IMR-90 (cell line): ENCODE data around the gene CHIT1. TPM values are rescaled to one million over a fixed set of nuclear protein-coding genes. Genes with fewer than 3 reads are reported as not detected.

Experiments used
- ATAC-seq: fragments of 200-7000 bp; cut with Tn5 transposase; 2 replicates; pipeline ENCODE4 v1.9.1; 2020; ENCODE audit warnings: low read depth, mild to moderate bottlenecking, moderate library complexity
- BruUV-seq: library from RNA; stranded (reverse); fragments of 400-500 nt; replicated peaks from 2 replicates; lab custom pipeline; 2021; lab: Mats Ljungman, UMichigan
- CTCF ChIA-PET: fragments of 300-600 bp; formaldehyde crosslinking; extraction: SDS; loops from one replicate; lab custom pipeline; 2021; ENCODE audit warnings: antibody characterized with exemption; lab: Yijun Ruan, JAX
- POLR2A ChIA-PET: fragments of 300-600 bp; sonication (Branson Sonifier 250); formaldehyde crosslinking; loops from one replicate; lab custom pipeline; 2022; ENCODE audit warnings: antibody characterized with exemption; ENCODE audit not compliant: unreplicated experiment; lab: Charles Lee
- DNase-seq: peaks from one replicate; pipeline ENCODE4 v3.0.0; 2013
- H2AFZ ChIP-seq: replicated peaks from 2 replicates; pipeline ENCODE3; 2013; ENCODE audit warnings: low read length, mild to moderate bottlenecking; ENCODE audit not compliant: poor library complexity
- H2AK5ac ChIP-seq: 2 replicates; pipeline ENCODE4 v1.6.1; 2013; ENCODE audit warnings: low read depth, low read length, inconsistent platforms
- H2AK9ac ChIP-seq: replicated peaks from 2 replicates; pipeline ENCODE3; 2013; ENCODE audit warnings: mild to moderate bottlenecking, low read depth, low read length, moderate library complexity; ENCODE audit not compliant: poor library complexity
- H2BK120ac ChIP-seq: 2 replicates; pipeline ENCODE4 v1.6.1; 2013; ENCODE audit warnings: low read depth, low read length, inconsistent platforms
- H2BK15ac ChIP-seq: 3 replicates; pipeline ENCODE4 v1.6.1; 2013; ENCODE audit warnings: low read depth, low read length, inconsistent platforms
- H2BK20ac ChIP-seq: 2 replicates; pipeline ENCODE4 v1.6.1; 2013; ENCODE audit warnings: low read depth, mild to moderate bottlenecking, inconsistent platforms, low read length, moderate library complexity
- H2BK5ac ChIP-seq: 2 replicates; pipeline ENCODE4 v1.6.1; 2013; ENCODE audit warnings: mild to moderate bottlenecking, low read depth, low read length, inconsistent platforms; ENCODE audit not compliant: poor library complexity, severe bottlenecking
- H3K14ac ChIP-seq: replicated peaks from 2 replicates; pipeline ENCODE4 v1.6.1; 2013; ENCODE audit warnings: low read depth, low read length, inconsistent platforms
- H3K18ac ChIP-seq: 2 replicates; pipeline ENCODE4 v1.6.1; 2013; ENCODE audit warnings: low read depth, low read length, control low read depth
- H3K23ac ChIP-seq: 2 replicates; pipeline ENCODE4 v1.6.1; 2013; ENCODE audit warnings: low read depth, low read length, inconsistent platforms
- H3K27ac ChIP-seq: 2 replicates; pipeline ENCODE4 v1.5.1; 2013; ENCODE audit warnings: mild to moderate bottlenecking, control low read depth, low read length; ENCODE audit not compliant: insufficient read depth
- H3K27me3 ChIP-seq: 2 replicates; pipeline ENCODE4 v1.6.1; 2013; ENCODE audit warnings: low read length; ENCODE audit not compliant: control insufficient read depth, insufficient read depth
- H3K36me3 ChIP-seq: 2 replicates; pipeline ENCODE4 v1.6.1; 2013; ENCODE audit warnings: low read length, mixed read lengths; ENCODE audit not compliant: control insufficient read depth, insufficient read depth
- H3K4ac ChIP-seq: 2 replicates; pipeline ENCODE4 v1.6.1; 2013; ENCODE audit warnings: low read depth, low read length, inconsistent platforms
- H3K4me1 ChIP-seq: 2 replicates; pipeline ENCODE4 v1.6.1; 2013; ENCODE audit warnings: low read length, mixed read lengths; ENCODE audit not compliant: control insufficient read depth, insufficient read depth
- H3K4me2 ChIP-seq: 2 replicates; pipeline ENCODE4 v1.6.1; 2013; ENCODE audit warnings: low read depth, mild to moderate bottlenecking, control low read depth, low read length, moderate library complexity
- H3K4me3 ChIP-seq: 2 replicates; pipeline ENCODE4 v1.5.1; 2013; ENCODE audit warnings: low read depth, mild to moderate bottlenecking, control low read depth, low read length, moderate library complexity; ENCODE audit not compliant: insufficient read depth
- H3K56ac ChIP-seq: 2 replicates; pipeline ENCODE4 v1.6.1; 2013; ENCODE audit warnings: low read length, inconsistent platforms; ENCODE audit not compliant: insufficient read depth; ENCODE audit errors: extremely low read depth
- H3K79me1 ChIP-seq, 2 experiments: 2 replicates each; pipeline ENCODE4 v1.6.1; 2013; ENCODE audit warnings: low read length in 2 of 2, inconsistent platforms in 1 of 2, low read depth in 1 of 2
- H3K9ac ChIP-seq: 2 replicates; pipeline ENCODE4 v1.6.1; 2013; ENCODE audit warnings: low read depth, low read length, control low read depth
- H3K9me1 ChIP-seq: 2 replicates; pipeline ENCODE4 v1.6.1; 2013; ENCODE audit warnings: low read length, inconsistent platforms; ENCODE audit not compliant: insufficient read depth
- H3K9me3 ChIP-seq: 2 replicates; pipeline ENCODE4 v1.6.1; 2013; ENCODE audit warnings: low read length; ENCODE audit not compliant: control insufficient read depth, insufficient read depth
- H4K20me1 ChIP-seq: 2 replicates; pipeline ENCODE4 v1.6.1; 2013; ENCODE audit warnings: low read length, inconsistent platforms; ENCODE audit not compliant: insufficient read depth
- H4K5ac ChIP-seq: 2 replicates; pipeline ENCODE4 v1.6.1; 2013; ENCODE audit warnings: mild to moderate bottlenecking, low read depth, low read length, control low read depth
- H4K8ac ChIP-seq, 2 experiments: 2 replicates each; pipeline ENCODE4 v1.6.1; 2013; ENCODE audit warnings: low read depth in 2 of 2, low read length in 2 of 2, control low read depth in 1 of 2, inconsistent platforms in 1 of 2
- H4K91ac ChIP-seq: 2 replicates; pipeline ENCODE4 v1.6.1; 2013; ENCODE audit warnings: low read depth, low read length, inconsistent platforms; ENCODE audit not compliant: insufficient read depth
- BHLHE40 ChIP-seq: fragments of 150-350 bp; IDR thresholded peaks from 2 replicates; pipeline ENCODE4 v1.6.1; 2016; ENCODE audit warnings: mild to moderate bottlenecking, low read depth, low read length
- CEBPB ChIP-seq: IDR thresholded peaks from 2 replicates; pipeline ENCODE4 v1.6.1; 2012; ENCODE audit warnings: low read depth, low read length, improper control_type of control experiment
- CTCF ChIP-seq: conservative IDR thresholded peaks from 2 replicates; pipeline ENCODE4 v1.5.1; 2012; ENCODE audit warnings: mild to moderate bottlenecking, low read depth, low read length, improper control_type of control experiment
- FOS ChIP-seq: fragments of 150-350 bp; IDR thresholded peaks from 2 replicates; pipeline ENCODE4 v1.6.1; 2016; ENCODE audit warnings: low read depth, low read length
- MAFK ChIP-seq: IDR thresholded peaks from 2 replicates; pipeline ENCODE4 v1.6.1; 2012; ENCODE audit warnings: low read depth, low read length, improper control_type of control experiment
- POLR2A ChIP-seq: IDR thresholded peaks from 2 replicates; pipeline ENCODE4 v1.6.1; 2012; ENCODE audit warnings: mild to moderate bottlenecking, low read depth, low read length
- RFX5 ChIP-seq: IDR thresholded peaks from 2 replicates; pipeline ENCODE4 v1.8.0; 2012; ENCODE audit warnings: low read depth, mild to moderate bottlenecking, low read length, moderate library complexity
- SMC3 ChIP-seq: fragments of 150-350 bp; IDR thresholded peaks from 2 replicates; pipeline ENCODE4 v1.6.1; 2016; ENCODE audit warnings: low read depth, mild to moderate bottlenecking, antibody characterized with exemption, low read length, moderate library complexity
- USF2 ChIP-seq: fragments of 150-350 bp; IDR thresholded peaks from 2 replicates; pipeline ENCODE4 v1.6.1; 2017; ENCODE audit warnings: mild to moderate bottlenecking, antibody characterized with exemption, low read length, low read depth
- WGBS, 2 experiments: methylation state at CpG; one replicate each; pipeline versions ENCODE4 v1.1.5 to v1.1.7; 2013; ENCODE audit warnings: missing lambda C conversion rate in 2 of 2; ENCODE audit not compliant: insufficient read length in 1 of 2; ENCODE audit errors: extremely low coverage in 2 of 2; 5-methylcytosine and 5-hydroxymethylcytosine counted together
- dilution Hi-C: fragments of 300-500 bp; cut with HindIII; formaldehyde crosslinking; loops from one replicate; pipeline ENCODE4 v1.14.3; 2018; ENCODE audit warnings: low sequenced_read_pairs; ENCODE audit not compliant: unreplicated experiment
- in situ Hi-C: fragments of 300-500 bp; cut with MboI; formaldehyde crosslinking; loops from 3 replicates; pipeline ENCODE4 v1.14.3; 2019; ENCODE audit warnings: low sequenced_read_pairs, inconsistent platforms, mixed read lengths
- intact Hi-C: fragments of 100-400 bp; cut with micrococcal nuclease; formaldehyde crosslinking; loops from 2 replicates; pipeline ENCODE4 v1.10.0; 2022
- polyA plus RNA-seq, 3 experiments: library from polyadenylated mRNA; depleted of rRNA; stranded (reverse); fragments of >200 nt; gene quantifications; 2 replicates each; pipeline ENCODE4 v1.2.3, GENCODE V29; 2012; ENCODE audit warnings: low replicate concordance in 1 of 3
- total RNA-seq: library from RNA; depleted of rRNA; stranded (reverse); fragments of >200 nt; gene quantifications from 2 replicates; pipeline ENCODE4 v1.2.3, GENCODE V29; 2012

Gene CHIT1
- total and polyA plus RNA-seq, 2 of the 4 experiments (the other 2 are of a cell fraction) = not detected

GRCh38 chr1:203180611-203181330, 48.7 kb downstream of the CHIT1 start:
- Histone ChIP-seq H3K4me1 (peaks cover 22% of the 10 kb centered on the region), H3K9me1 (peaks cover 15% of the 10 kb centered on the region; the same call in 1 of the 2 replicates), H3K14ac (no peak overlapping the region), H2AFZ (peak overlapping the region; percentile 21), H2BK120ac (no peak overlapping the region), H2BK5ac (no peak overlapping the region), H4K20me1 (no peaks in the 10 kb centered on the region), H2BK15ac (no peak overlapping the region), H3K4me3 (no peak overlapping the region), H3K18ac (no peak overlapping the region), H3K4ac (no peak overlapping the region), H3K79me1 (no peaks in the 10 kb centered on the region), H3K27ac (no peak overlapping the region), H2AK5ac (0 out of 2 replicates have a peak overlapping the region, but pooled peaks have one; percentile 9), H4K91ac (no peak overlapping the region), H4K8ac (no peak overlapping the region), H3K27me3 (peaks cover 2% of the 10 kb centered on the region; the same call in 1 of the 2 replicates), H3K4me2 (no peak overlapping the region), H3K23ac (no peak overlapping the region), H3K36me3 (no peaks in the 10 kb centered on the region), H3K9ac (no peak overlapping the region), H3K56ac (no peak overlapping the region), H2AK9ac (no peak overlapping the region), H3K9me3 (no peaks in the 10 kb centered on the region), H4K5ac (no peak overlapping the region), H2BK20ac (no peak overlapping the region)
- TF ChIP-seq CEBPB (no peak), SMC3 (no peak), POLR2A (no peak), USF2 (no peak), BHLHE40 (no peak), FOS (no peak), CTCF (no peak), RFX5 (no peak), MAFK (no peak)
- intact Hi-C loops (no loop called here), dilution Hi-C loops (no loop called here), in situ Hi-C loops (no loop called here)
- ATAC-seq = no peak
- DNase-seq = no peak
- ChIA-PET CTCF (no interaction called here), POLR2A (no interaction called here)
- WGBS, 2 experiments = 70% methylated on average over 2 of the region's 11 CpGs; no CpG with 5 or more reads in 1 of the 2 experiments
- BruUV-seq = no TSS peak
